HG03060 (cell line): ENCODE results near the gene CDH4.

Source experiments
- ATAC-seq: cut with Tn5 transposase; IDR thresholded peaks from one replicate; pipeline ENCODE4 v1.9.1; 2021; ENCODE audit warnings: low read depth, moderate number of reproducible peaks; ENCODE audit not compliant: unreplicated experiment

CDH4 gene

DNA sequence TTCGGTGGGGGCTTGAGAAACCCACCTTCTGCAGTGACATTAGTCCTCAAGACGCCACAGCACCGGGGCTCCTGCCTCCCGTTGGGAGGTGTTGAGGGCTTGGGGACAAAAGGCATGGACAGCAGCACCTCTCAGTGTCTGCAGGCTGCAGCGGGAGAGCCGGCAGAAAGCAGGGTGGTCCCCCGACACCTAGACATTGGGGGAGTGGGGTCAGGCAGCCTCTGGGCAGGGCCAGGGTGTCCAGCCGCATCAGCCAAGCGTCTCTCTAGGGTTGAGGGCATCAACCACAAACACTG lies 549.0 kb downstream of the CDH4 start:
- ATAC-seq: no peak

DNA sequence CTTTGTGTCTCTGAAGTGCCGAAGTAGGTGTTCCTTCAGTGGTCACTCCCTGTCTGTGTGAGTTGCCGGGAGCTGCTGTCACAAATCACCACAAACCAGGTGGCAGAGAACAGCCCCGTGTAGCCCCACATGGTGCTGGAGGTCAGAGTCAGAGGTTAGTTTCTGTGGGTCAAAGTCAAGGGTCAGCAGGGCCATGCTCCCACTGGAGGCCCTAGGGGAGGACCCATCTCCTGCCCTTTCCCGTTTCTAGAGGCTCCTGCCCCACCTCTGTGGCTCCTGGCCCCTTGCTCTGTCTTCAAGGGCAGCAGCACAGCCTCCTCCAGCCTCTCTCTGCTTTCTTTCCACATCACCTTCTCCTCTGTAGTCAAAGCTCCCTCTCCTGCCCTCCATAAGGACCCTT lies 549.4 kb downstream of the CDH4 start:
- no peak for ATAC-seq

DNA sequence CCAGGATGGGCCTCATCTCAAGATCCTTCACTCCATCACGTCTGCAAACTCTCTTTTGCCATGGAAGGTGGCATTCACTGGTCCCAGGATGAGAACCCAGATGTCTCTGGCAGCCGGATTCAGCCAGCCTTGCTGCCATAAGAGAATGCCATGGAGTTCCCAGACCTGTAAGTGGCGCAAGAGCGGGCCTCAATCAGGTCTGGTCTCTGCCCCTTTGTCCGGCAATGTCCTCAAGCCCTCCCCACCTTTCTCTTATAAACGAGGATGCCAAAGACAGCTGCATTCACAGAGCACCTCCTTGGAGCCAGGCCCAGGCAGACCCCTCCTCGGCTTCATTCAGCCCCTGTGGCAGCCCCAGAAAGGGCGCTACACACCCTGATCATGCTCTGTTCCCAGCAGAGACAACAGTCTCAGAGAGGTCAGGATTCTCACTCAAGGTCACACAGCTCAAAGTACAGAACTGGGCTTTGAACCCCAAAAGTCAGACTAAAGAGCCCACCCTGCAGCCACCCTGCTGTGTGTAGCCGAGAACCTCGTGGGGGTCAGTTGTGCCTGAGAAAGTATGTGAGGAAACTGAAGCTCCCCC lies 549.9 kb downstream of the CDH4 start:
- ATAC-seq: no peak

DNA sequence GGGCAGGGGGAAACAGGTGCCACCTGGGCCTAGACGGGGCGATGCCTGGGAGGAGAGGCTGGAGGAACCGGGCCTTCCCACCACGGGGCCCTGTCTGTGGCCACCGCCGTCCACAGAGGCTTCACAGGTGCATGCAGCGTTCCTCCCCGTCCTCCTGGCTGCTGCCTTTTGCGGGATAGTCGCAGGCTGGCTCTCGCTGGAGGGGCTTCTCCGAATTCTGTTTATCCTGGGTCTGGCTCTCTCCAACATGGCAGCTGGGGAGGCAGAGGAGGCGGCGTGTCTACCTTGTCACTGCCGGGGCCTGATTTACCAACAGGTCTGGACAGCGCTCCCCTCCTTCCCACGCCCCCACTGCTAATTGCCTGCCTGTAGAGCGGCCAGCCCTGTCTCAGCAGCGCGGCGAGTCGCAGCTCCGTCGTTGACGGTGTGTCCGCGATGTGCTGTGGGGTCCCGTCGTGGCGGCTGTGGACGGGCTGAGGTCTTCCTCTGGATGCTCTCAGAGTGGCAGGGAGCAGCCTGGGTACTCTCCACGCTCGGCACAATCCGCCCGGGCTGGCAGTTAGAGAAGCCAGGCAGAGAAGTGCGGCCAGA lies 550.8 kb downstream of the CDH4 start:
- no peak for ATAC-seq

DNA sequence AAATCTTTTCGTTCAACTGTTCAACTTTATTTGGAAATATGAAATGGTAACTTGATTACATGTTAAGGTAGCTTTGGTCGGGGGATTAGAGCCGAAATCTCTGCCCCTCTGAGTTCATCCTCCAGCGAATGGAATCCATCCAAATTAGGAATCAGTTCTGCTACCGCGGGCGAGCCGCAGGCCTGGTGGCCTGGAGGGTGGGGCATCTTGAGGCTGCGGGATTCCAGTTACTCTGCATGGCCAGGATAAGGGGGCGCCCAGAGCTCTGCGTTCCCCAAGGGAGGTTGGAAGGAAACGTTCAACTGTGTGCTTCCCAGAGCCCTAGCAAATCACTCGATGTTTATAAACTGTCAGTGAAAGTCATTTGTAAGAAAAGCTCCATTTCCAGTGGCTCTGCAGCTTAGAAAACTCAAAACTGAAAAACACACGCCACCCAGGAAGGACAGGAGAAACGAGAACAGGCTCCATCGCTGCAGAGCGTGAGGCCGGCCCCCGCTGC lies 551.4 kb downstream of the CDH4 start:
- ATAC-seq: no peak

DNA sequence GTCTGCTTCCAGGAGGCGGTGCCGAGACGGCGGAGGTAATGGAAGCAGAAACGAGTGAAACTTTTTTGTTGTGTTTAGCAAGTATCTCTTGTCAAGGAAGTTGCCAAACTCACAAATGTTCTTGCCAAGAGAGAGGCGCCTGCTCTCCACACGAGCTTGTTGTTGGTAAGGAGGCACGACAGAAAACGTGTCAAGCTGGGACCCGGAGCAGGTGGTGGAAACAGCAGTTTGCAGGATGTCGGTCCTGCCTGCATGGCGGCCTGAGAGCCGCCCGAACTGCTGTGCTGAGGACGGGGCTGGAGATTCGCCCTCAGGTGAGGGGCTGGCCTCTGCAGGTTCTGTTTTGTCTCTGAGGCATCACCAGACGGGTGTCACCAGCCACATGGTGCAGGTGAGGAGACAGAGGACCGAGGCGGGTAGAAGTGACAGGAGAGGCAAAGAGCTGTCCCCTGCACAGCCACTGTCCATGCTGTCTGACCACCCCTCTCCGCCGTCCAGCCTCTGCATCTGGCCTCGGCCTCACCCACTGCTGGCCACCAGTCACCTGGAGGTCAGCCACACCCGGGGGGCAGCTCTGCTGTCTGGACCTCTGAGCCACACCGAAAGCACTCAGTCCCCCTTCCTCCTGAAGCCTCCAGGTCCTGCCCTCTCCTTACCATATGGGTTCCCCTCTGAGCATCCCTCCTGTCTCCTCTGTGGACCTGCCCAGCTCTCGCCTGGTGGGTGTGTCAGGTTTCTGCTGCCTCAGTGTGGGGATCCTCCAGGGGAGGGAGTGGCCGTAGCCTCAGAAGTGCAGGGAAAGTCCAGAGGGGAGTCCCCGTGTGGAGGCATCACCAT lies 552.1 kb downstream of the CDH4 start:
- no peak for ATAC-seq

DNA sequence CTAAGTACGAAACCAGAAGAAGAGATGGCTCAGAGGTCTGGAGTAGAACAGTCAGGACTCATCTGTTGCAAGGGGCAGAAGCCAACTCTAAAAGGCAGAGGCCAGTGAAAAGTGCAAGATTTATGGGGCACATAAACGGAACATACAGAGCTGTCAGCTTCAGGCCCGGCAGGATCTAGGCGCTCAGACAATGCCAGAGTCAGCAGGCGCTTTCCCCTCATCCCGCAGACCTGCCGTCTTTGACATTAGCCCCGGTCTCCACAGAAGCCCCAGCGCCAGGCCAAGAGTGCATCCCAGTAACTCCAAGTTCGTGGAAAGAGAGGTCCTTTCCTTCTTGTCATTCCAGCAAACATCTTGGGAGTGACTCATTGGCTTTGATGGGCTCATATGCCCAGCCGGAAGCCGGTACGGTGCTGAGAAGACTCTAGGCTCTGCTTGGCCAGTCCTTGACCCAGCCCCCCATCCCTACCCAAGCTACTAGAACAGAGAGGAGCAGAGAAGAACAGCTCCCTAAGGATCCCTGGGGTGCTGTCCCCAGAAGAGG lies 552.8 kb downstream of the CDH4 start:
- no peak for ATAC-seq

DNA sequence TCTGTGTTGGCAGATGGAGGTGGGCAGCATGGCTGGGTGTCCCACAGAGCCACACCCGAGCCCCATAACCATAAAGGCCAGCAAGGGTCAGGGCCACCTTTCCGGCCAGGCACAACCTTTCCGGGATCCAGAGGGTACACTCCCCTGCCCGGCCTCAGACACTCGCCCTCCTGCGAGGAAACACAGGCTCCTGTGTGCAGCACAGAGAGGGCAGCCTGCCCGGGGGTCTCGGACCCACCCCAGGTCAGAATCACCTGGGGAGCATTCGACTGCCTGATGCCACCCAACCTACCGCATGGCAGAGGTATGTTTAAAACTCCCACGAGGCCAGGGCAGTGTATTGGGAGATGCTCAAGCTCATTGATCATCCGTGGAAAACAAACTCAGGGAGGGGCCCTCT lies 553.3 kb downstream of the CDH4 start:
- no peak for ATAC-seq

DNA sequence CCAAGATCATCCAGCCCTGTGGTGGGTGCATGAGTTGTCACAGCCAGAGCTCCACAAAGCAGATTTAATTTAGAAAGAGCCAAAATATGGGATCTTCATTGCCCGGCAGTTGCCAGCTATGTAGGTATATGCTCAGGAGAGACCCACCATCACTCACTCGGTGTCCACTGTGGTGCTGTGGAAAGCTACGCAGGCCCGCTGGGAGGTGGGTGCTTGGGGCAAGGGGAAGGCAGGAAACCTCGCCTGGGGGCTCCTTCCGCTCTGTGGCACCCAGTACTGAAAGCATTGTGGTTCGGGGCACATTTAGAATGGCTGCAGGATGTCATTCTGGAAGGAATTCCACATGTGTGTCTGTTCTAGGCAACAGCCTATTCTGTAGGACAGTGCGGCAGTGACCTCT lies 553.7 kb downstream of the CDH4 start:
- no peak for ATAC-seq

DNA sequence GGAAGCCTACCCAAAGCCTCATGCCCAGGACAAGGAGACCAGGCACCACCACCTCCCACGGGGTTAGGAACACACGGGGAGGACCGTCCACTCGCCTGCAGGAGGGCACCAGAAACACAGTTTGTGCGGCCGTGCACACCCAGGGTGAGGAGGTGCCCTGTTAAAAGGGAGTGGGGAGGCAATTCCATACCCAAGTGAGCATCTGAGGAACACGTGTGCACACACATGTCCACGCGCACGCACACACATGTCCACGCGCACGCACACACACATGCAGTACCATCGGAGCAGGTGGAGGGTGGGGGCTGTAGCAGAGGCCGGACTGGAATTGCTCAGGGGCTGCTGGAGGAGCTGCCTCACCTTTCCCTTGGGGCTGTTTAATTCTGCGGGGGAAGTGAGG lies 554.3 kb downstream of the CDH4 start:
- no peak for ATAC-seq

DNA sequence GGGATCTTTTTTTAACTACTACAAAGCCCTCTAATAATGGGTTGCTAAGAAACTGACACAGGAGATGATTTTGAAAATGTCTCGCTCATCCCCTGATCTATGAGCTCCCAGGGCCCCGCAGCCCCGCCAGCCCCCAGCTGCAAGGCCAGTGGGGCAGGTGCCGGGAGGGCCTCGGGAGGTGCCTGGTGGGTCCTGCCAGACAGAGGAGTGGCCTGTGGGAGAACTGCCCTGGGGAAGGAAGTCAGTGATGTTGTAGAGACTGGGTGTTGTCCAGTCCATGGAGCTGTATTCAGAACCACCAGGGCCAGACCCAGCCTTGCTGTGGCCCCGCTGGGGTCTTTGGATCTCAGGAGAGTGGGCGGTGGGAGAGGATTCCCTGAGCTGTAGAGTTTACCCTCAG lies 554.9 kb downstream of the CDH4 start:
- ATAC-seq: no peak

DNA sequence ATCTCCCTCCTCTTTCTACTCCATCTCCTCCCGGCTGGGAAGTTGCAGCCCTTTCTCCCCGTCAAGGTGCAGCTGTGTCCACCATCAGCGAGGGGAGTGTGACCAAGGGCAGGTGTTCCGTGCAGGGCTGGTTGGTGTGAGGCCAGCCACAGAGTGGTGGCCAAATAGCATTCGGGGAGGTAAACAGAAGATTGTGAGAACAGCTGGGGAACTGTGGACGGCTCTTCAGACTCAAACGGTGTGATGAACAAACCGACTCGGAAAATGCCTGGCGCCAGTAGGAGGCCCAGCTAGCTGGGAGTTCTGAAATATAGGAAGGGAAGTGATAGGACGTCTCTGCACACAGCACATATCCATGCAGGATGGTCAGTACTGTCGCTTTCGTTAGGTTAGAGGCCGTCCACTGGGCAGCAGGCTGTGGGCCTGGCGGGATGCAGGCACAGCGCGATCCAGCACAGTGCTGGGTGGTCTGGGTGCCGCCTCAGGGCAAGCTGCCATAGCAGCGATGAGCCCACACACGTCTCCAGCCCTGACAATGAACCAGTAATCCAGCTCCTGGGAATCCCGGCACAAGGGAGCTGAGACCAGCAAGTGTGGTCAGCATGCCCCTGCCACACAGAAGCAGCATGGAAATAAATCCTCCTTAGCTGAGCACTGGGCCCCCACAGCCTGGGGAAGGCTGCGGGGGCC lies 555.6 kb downstream of the CDH4 start:
- no peak for ATAC-seq

DNA sequence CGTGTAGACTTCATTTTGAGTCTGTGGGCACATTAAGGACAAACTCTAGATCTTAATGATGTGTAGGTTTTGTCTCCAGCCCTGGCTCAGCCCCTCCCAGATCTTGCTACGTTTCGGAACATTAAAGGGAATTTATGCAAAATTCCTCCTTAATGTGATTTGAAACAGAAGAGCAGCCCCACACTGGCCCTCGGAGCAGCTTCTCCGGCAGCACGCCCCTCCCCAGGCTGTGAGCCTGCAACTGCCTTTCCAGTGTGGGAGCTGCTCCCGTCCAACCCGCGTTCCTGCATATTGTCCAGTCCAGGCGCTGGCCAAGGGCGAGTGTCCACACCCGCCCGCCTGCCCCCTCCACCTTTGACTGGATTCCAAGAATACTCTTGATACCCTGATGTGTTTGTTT lies 556.4 kb downstream of the CDH4 start:
- ATAC-seq: no peak

DNA sequence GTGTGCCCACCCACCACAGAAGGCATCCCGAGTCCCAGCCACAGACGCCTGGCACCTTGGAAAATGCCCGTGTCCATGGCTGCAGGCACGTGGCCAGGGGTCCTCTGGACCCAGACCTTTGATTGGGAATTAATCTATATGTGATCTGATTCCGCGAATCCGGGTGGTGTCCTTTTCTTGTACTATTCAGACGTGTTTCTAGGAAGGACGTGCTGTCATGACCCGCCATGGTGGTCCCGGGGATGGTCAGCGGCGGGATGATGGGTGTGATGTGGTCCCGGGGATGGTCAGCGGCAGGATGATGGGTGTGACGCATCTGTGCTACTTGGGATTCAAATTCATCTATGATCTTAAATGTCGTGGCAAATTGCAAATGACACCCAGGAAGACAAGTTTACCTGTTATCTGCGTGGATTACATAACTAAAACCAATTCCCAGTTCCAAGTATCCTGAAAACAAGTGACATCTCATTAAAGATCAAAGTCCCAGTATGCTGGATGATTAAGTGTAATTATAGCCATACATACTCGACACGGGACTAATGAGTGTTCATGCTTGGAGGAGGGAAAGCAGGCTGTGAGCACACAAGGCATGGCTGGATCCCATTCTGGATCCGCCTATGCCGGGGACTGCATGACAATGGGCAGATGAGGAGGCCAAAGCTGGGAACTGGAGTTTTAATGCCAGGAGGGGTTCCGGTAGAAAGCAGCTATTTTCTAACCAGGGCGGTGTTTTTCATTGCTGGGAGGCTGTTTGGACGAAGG lies 557.1 kb downstream of the CDH4 start:
- ATAC-seq: no peak

DNA sequence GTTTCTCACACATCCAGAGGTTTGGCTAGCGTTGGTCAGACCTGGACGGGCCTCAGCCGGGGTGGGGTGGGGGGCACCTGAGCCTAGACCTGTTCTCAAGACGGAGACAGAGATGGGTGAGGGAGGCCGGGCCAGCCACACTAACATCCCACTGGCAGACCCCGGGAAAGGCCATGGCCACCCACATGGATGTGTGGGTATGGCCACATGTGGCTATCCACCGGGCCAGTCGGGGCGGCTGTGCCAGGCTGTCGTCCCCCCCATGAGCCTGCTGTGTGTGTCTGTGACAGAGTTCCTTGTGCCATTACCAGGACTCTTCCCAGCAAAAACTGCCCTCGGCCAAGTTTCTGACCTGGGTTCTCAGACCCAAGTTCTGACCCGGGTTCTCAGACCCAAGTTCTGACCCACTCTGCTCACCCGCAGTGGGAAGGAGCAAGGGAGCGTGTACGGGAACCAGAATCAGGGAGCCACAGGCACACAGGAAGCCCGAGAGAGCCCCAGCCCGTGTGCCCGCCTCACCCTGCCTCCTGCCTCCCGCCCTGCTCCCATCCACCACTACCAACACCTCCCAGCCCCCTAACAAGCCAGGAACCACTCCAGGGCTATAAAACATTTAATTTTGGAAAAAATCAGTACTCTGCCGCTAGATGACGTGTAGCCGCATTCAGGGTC lies 558.1 kb downstream of the CDH4 start:
- no peak for ATAC-seq

DNA sequence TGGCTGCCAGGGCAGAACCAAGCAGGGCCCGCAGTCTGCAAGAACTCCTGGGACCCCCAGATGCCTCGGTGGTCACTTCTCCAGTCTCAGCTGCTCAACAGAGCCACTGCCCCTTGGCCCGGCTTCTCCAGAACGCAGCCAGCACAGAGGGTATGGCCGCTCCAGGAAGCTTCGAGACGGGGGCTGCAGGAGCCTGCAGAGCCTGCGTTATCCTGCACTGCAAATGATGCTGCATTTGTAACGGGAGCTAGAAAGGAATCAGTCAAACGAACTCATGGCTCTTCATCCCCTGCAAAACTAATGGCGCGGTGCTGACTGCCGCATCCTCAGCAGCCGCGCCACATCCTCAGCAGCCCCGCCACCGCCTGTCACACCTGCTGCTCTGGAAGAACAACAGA lies 558.7 kb downstream of the CDH4 start:
- no peak for ATAC-seq

DNA sequence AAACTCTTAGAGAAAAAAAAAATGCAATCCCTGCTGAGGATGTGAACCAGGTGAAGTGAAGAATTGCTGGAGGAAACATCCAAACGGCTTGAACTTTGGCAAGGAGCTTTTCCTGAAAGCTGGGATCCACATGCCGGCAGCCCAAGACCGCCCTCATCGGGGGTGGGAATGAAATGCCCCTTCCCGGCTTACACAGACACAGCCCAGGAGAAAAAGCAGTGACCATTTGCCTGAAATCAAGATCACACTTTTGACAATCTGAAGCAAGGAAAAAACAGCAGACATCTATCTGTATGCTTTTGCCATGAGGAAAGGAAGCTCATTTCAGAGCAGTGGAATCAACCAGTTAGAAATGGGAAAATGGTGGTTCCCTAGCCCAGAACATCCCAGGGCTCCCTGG lies 559.1 kb downstream of the CDH4 start:
- no peak for ATAC-seq

DNA sequence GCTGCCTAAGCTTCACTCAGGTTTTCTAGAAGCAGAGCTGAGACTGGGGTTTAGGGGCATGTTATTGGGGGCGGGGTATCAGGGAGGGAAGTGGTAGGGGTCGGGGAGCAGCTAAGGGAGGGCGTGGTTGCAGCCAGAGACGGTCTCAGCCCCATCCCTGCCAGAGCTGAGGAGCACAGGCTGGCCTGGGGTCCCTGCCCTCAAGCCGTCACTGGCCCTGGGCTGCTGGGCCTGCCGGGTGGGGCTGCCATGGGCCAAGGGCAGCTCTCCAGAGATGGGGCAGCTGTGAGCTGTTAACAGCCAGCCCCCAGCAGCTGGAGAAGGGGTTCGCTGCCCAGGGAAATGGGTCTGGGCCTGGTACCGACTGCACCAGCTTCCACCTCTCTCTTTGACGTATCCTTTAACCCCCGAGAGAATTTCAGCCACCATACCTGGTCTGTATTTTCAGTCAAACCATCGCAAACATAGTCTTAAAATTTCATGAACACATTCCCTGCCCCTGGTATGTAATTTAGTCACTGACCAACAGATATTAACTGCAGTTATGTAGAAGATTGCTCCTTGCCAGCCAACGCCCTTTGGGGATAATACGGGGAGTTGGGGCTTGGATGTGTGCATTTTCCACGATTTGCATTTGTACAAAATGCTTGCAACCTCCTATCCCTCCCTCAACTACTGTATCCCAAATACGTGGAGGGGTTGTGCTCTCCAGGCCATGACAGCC lies 560.2 kb downstream of the CDH4 start:
- no peak for ATAC-seq

DNA sequence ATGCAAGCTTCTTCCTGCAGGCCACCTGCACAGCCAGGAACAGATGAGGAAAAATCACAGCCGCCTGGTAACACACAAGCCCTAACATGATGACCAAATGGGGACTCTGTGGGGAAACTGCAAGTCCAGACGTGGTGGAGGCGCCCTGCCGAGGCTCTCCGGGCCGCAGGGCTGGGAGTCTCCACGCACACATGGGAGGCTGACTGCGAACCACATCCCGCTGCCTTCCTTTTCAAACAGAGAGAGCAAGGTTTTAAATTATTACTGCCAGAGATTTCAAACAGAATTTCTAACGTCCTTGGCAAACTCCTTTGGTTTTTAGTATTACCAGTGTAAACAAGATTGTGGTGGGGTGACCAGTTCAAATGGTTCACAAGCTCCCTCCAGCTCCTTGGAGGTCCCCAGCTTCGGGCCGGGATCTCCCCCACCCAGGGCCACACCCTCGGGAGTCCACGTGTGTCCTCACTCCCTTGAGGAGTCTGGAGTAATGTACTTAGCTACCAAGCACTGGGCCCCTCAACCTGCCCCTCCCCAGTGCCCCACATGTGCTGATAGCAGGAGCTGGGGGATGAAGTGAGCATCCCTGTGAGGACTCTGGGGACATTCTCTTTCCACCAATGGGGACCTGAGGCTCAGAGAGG lies 560.9 kb downstream of the CDH4 start:
- no peak for ATAC-seq
